Esophagus muscularis mucosa (tissue), 4 donors: ENCODE data around the gene CHAT. TPM values are rescaled to one million over a fixed set of nuclear protein-coding genes. Genes with fewer than 3 reads are reported as not detected.

Experiments used
- DNase-seq: peaks from one replicate; pipeline ENCODE4 v3.0.0-alpha.2; 2017; ENCODE audit errors: extremely low spot score
- H3K27ac ChIP-seq, 4 donors: fragments of 200-600 bp; sonication (generic); replicated peaks in 1 of 4; 1 replicate in 3 of 4; 2 replicates in 1 of 4; pipeline ENCODE4 v1.5.1; 2016 to 2019; ENCODE audit warnings: mild to moderate bottlenecking in 1 of 4
- H3K27me3 ChIP-seq, 4 donors: fragments of 200-600 bp; sonication (generic); one replicate each; pipeline versions ENCODE4 v1.5.1 to v1.6.0; 2016 to 2019
- H3K36me3 ChIP-seq, 4 donors: fragments of 200-600 bp; sonication (generic); one replicate each; pipeline ENCODE4 v1.5.1; 2016 to 2019
- H3K4me1 ChIP-seq, 4 donors: fragments of 200-600 bp; sonication (generic); one replicate each; pipeline ENCODE4 v1.5.1; 2016 to 2019
- H3K4me3 ChIP-seq, 4 donors: fragments of 200-600 bp; sonication (generic); 1 replicate in 2 of 4; 2 replicates in 2 of 4; pipeline ENCODE4 v1.5.1; 2016 to 2019; ENCODE audit warnings: mild to moderate bottlenecking in 4 of 4, moderate library complexity in 1 of 4
- H3K9me3 ChIP-seq, 4 donors: fragments of 200-600 bp; sonication (generic); 1 replicate in 3 of 4; 2 replicates in 1 of 4; pipeline ENCODE4 v1.5.1; 2016 to 2019
- EP300 ChIP-seq: sonication (generic); formaldehyde crosslinking; IDR thresholded peaks from one replicate; pipeline ENCODE4 v1.6.1; 2017; ENCODE audit warnings: antibody characterized with exemption
- POLR2A ChIP-seq: fragments of 450-650 bp; IDR thresholded peaks from one replicate; pipeline ENCODE4 v1.6.1; 2017; ENCODE audit warnings: antibody characterized with exemption, moderate library complexity, mild to moderate bottlenecking, low read depth
- POLR2AphosphoS5 ChIP-seq, 2 donors: sonication (generic); formaldehyde crosslinking; IDR thresholded peaks; one replicate each; pipeline ENCODE4 v1.6.1; 2017; ENCODE audit warnings: antibody characterized with exemption in 2 of 2
- WGBS: methylation state at CpG from one replicate; pipeline ENCODE4 v1.1.5; 2018; 5-methylcytosine and 5-hydroxymethylcytosine counted together
- intact Hi-C: fragments of 100-400 bp; cut with DNase I; formaldehyde crosslinking; loops from one replicate; pipeline ENCODE4 v1.15.1; 2023
- total RNA-seq, 4 donors: library from RNA; depleted of rRNA; stranded (reverse); fragments of >200 nt; gene quantifications; one replicate each; pipeline versions ENCODE4 v1.1.0 to v1.2.1, GENCODE V29; 2016
- TF ChIP-seq, protein P1 (sequence below), 3 experiments: fragments of 200-600 bp in 2 of 3; fragments of 450-650 bp in 1 of 3; sonication (generic) in 2 of 3; IDR thresholded peaks; one replicate each; pipeline ENCODE4 v1.5.1; 2017 to 2019; ENCODE audit warnings: antibody characterized with exemption in 3 of 3, mild to moderate bottlenecking in 2 of 3, moderate library complexity in 1 of 3

CHAT gene
- total RNA-seq, 4 donors from 2014 or later, result 0.17 TPM; not detected in 3

DNA sequence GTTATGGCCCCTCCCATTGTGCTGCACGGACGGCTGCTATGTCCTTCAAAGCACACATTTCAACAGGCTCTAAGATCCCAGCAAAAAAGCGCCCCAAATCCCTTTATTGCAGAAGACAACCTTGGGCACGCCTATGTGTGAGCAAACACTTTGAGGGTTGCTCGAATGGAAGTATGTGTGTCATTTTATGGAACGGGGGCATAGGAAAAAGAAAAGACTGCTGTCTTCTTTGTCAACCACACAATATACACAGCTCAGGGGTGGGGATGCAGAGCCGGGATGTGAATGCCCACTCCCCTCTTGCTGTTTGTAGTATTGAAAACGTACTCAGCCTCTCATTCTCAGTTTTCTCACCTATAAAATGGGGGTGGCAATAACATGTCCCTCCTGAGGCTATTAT lies 97.6 kb downstream of the CHAT start:
- intact Hi-C loops, result no loop called here
- Histone ChIP-seq H3K4me3 (no peak overlapping the region), H3K9me3 (peaks cover 0 to 7% (median 3%) of the 10 kb centered on the region in 4 donors), H3K27ac (no peak overlapping the region), H3K36me3 (no peaks in the 10 kb centered on the region), H3K4me1 (no peaks in the 10 kb centered on the region), H3K27me3 (peaks cover 0 to 19% (median 0%) of the 10 kb centered on the region in 4 donors)
- 70% methylated on average over 8 of the region's 8 CpGs for WGBS
- TF ChIP-seq, protein P1, sequence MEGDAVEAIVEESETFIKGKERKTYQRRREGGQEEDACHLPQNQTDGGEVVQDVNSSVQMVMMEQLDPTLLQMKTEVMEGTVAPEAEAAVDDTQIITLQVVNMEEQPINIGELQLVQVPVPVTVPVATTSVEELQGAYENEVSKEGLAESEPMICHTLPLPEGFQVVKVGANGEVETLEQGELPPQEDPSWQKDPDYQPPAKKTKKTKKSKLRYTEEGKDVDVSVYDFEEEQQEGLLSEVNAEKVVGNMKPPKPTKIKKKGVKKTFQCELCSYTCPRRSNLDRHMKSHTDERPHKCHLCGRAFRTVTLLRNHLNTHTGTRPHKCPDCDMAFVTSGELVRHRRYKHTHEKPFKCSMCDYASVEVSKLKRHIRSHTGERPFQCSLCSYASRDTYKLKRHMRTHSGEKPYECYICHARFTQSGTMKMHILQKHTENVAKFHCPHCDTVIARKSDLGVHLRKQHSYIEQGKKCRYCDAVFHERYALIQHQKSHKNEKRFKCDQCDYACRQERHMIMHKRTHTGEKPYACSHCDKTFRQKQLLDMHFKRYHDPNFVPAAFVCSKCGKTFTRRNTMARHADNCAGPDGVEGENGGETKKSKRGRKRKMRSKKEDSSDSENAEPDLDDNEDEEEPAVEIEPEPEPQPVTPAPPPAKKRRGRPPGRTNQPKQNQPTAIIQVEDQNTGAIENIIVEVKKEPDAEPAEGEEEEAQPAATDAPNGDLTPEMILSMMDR (IDR thresholded peaks at IDR 0.05), result no peak
- TF ChIP-seq POLR2A (no peak), POLR2AphosphoS5 (IDR thresholded peaks at IDR 0.05) (no peak), EP300 (no peak)
- peak; percentile 55 for DNase-seq

DNA sequence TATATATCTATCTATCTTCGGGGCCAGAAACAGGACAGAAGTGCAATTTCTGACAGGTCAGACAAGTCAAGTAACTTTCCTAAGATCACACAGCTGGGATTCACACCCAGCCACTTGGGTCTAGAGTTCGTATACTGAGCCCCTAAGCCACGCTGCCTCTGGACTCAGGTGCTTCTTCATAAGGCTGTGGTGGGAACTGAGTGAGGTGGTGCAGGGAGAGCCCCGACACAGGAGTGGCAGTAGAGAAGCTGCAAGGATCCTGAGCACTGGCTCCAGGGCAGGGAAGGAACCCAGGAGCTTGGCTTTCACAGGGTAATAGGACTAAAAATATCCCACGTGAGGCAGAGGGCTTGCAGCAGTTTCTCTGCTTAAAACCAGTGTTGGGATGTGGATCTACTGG lies 99.4 kb downstream of the CHAT start:
- TF ChIP-seq POLR2A, result no peak
- TF ChIP-seq, protein P1 (IDR thresholded peaks at IDR 0.05), result no peak
- TF ChIP-seq POLR2AphosphoS5 (IDR thresholded peaks at IDR 0.05), result no peak
- no peak for TF ChIP-seq EP300
- WGBS, result 66% methylated on average over 5 of the region's 5 CpGs
- Histone ChIP-seq H3K27ac (no peak overlapping the region), H3K36me3 (no peaks in the 10 kb centered on the region), H3K9me3 (peaks cover 0 to 7% (median 3%) of the 10 kb centered on the region in 4 donors), H3K4me1 (no peaks in the 10 kb centered on the region), H3K4me3 (no peak overlapping the region), H3K27me3 (peaks cover 0 to 19% (median 0%) of the 10 kb centered on the region in 4 donors)
- intact Hi-C loops, result no loop called here
- peak; percentile 47 for DNase-seq

Other genes with a start within 250 kb of the CHAT start
- not detected for gene DRGX, start 217.9 kb upstream of the CHAT start, total RNA-seq
- gene ERCC6, start 74.9 kb upstream of the CHAT start, total RNA-seq, result 10 to 100 TPM in 1 of 4 donors, 1 to 10 TPM in 3; 7.0 to 11.7 (median 9.2) TPM
- gene SLC18A3, start 3.7 kb upstream of the CHAT start, total RNA-seq, result 1 to 10 TPM in 2 of 4 donors, under 1 TPM in 2; 0.42 to 1.7 (median 0.81) TPM
- gene C10orf53, start 65.6 kb downstream of the CHAT start, total RNA-seq, result not detected
- 1 to 10 TPM in 2 of 4 donors, under 1 TPM in 2; 0.42 to 2.0 (median 0.95) TPM for gene OGDHL, start 148.3 kb downstream of the CHAT start, total RNA-seq